ENCODE results near the gene SFRP4.

SFRP4 gene

DNA sequence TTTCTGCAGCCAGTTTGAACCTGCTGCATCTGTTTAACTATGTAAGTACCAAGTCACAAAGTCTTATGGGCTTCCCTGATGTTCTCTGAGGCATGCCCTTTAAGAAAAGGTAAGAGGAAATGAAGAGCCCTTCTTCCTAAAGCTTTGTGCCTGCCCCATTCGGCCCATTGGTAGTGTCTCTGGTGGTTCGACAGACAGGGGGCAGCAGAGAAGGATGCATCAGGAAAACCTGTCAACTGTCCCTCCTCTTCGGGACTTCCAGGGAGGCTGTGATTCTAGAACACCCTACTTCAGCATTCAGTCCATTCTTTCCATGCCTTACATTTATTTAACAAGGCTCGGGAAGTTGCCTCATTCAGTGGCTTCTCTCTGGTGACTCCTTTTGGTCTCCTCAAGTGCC is 1.9 kb upstream of the SFRP4 start:
- Histone ChIP-seq H3K9me2 (replicated peaks; ENCODE audit: control insufficient read depth, low read length) (no peaks in the 10 kb centered on the region), H4K20me1 (ENCODE audit: control insufficient read depth, insufficient read depth, low read depth, low read length) (no peaks in the 10 kb centered on the region), H3K79me2 (ENCODE audit: control insufficient read depth, low read length) (no peaks in the 10 kb centered on the region), H3K4me1 (ENCODE audit: control insufficient read depth, low read length) (no peaks in the 10 kb centered on the region), H3K27ac (ENCODE audit: low read depth, low read length) (no peak overlapping the region), H3K36me3 (ENCODE audit: control insufficient read depth, low read length) (no peaks in the 10 kb centered on the region), H3F3A (ENCODE audit: control insufficient read depth, insufficient read depth) (no peaks in the 10 kb centered on the region), H3K4me2 (ENCODE audit: low read length) (no peak overlapping the region), H3K4me3 (ENCODE audit: low read length) (no peak overlapping the region), H3K27me3 (ENCODE audit: control insufficient read depth, low read length) (peaks cover 18% of the 10 kb centered on the region; the same call in 1 of the 2 replicates), H3K9me3 (ENCODE audit: control insufficient read depth, insufficient read depth, low read length) (peaks cover 4% of the 10 kb centered on the region; the same call in 1 of the 2 replicates)
- TF ChIP-seq, protein P1, sequence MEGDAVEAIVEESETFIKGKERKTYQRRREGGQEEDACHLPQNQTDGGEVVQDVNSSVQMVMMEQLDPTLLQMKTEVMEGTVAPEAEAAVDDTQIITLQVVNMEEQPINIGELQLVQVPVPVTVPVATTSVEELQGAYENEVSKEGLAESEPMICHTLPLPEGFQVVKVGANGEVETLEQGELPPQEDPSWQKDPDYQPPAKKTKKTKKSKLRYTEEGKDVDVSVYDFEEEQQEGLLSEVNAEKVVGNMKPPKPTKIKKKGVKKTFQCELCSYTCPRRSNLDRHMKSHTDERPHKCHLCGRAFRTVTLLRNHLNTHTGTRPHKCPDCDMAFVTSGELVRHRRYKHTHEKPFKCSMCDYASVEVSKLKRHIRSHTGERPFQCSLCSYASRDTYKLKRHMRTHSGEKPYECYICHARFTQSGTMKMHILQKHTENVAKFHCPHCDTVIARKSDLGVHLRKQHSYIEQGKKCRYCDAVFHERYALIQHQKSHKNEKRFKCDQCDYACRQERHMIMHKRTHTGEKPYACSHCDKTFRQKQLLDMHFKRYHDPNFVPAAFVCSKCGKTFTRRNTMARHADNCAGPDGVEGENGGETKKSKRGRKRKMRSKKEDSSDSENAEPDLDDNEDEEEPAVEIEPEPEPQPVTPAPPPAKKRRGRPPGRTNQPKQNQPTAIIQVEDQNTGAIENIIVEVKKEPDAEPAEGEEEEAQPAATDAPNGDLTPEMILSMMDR (IDR thresholded peaks at IDR 0.05; ENCODE audit: low read depth, low read length, poor library complexity, severe bottlenecking) = no peak
- no peak for TF ChIP-seq EZH2phosphoT487 (IDR thresholded peaks at IDR 0.05; ENCODE audit: borderline replicate concordance, low read length)

DNA sequence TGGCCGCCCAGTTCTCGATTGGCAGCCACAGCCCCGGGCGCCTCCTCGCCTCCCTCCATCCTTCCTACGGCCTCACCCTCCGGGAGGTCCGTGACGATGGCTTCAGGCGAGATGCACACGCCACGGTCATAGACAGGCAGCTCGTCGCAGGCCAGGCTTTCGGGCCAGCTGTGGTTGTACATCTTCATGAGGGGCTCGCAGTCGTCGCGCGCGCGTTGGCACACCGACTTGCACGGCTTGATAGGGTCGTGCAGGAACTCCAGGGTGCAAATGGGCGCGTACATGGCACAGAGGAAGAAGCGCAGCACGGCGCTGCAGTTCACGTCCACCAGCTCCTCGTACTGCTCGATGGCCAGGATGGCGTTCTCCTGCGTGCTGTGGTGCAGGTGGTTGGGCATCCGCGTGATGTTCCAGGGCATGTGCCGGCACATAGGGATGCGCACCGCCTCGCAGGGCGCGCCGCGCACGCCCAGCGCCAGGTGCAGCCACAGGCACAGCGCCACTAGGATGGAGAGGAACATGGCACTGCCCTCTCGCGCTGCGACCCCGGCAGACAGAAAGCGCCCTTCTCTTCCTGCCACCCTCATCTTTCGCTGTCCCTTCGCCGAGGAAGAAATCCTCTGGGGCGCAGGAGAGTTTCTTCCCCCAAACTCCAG is 472 bp downstream of the SFRP4 start:
- Histone ChIP-seq H3K4me1 (ENCODE audit: control insufficient read depth, low read length) (no peaks in the 10 kb centered on the region), H4K20me1 (ENCODE audit: control insufficient read depth, insufficient read depth, low read depth, low read length) (no peaks in the 10 kb centered on the region), H3K27me3 (ENCODE audit: control insufficient read depth, low read length) (peaks cover 17% of the 10 kb centered on the region; the same call in 1 of the 2 replicates), H3K9me2 (replicated peaks; ENCODE audit: control insufficient read depth, low read length) (no peaks in the 10 kb centered on the region), H3K79me2 (ENCODE audit: control insufficient read depth, low read length) (no peaks in the 10 kb centered on the region), H3K9me3 (ENCODE audit: control insufficient read depth, insufficient read depth, low read length) (peaks cover 3% of the 10 kb centered on the region; the same call in 1 of the 2 replicates), H3K36me3 (ENCODE audit: control insufficient read depth, low read length) (no peaks in the 10 kb centered on the region), H3K4me2 (ENCODE audit: low read length) (no peak overlapping the region), H3K27ac (ENCODE audit: low read depth, low read length) (no peak overlapping the region), H3K4me3 (ENCODE audit: low read length) (no peak overlapping the region), H3F3A (ENCODE audit: control insufficient read depth, insufficient read depth) (no peaks in the 10 kb centered on the region)
- no peak for TF ChIP-seq EZH2phosphoT487 (IDR thresholded peaks at IDR 0.05; ENCODE audit: borderline replicate concordance, low read length)
- TF ChIP-seq, protein P1 (IDR thresholded peaks at IDR 0.05; ENCODE audit: low read depth, low read length, poor library complexity, severe bottlenecking) = no peak

DNA sequence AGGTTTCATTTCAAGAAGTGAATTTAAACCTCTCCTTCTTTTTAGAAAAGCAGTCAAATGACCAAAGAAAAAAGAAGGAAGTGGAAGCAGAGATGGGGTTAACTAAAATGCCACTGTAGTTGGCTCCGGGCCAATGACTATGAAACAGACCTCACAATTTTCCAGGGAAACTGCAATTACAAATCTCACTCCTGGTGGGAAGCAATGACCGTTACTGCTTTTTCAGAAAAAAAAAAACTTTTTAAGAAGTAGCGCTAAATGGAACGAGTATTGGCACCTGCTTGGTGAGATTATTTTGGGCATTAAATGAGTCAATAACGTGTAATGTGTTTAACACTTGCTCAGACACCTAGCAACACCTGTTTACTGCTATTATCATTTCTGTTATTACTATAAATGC is 1.2 kb downstream of the SFRP4 start:
- Histone ChIP-seq H3K36me3 (ENCODE audit: control insufficient read depth, low read length) (no peaks in the 10 kb centered on the region), H3K4me3 (ENCODE audit: low read length) (no peak overlapping the region), H3K9me2 (replicated peaks; ENCODE audit: control insufficient read depth, low read length) (no peaks in the 10 kb centered on the region), H3K79me2 (ENCODE audit: control insufficient read depth, low read length) (no peaks in the 10 kb centered on the region), H3K4me1 (ENCODE audit: control insufficient read depth, low read length) (no peaks in the 10 kb centered on the region), H3F3A (ENCODE audit: control insufficient read depth, insufficient read depth) (no peaks in the 10 kb centered on the region), H3K9me3 (ENCODE audit: control insufficient read depth, insufficient read depth, low read length) (no peaks in the 10 kb centered on the region), H4K20me1 (ENCODE audit: control insufficient read depth, insufficient read depth, low read depth, low read length) (no peaks in the 10 kb centered on the region), H3K27ac (ENCODE audit: low read depth, low read length) (no peak overlapping the region), H3K4me2 (ENCODE audit: low read length) (no peak overlapping the region), H3K27me3 (ENCODE audit: control insufficient read depth, low read length) (peaks cover 16% of the 10 kb centered on the region; the same call in 1 of the 2 replicates)
- TF ChIP-seq EZH2phosphoT487 (IDR thresholded peaks at IDR 0.05; ENCODE audit: borderline replicate concordance, low read length) = no peak
- TF ChIP-seq, protein P1 (IDR thresholded peaks at IDR 0.05; ENCODE audit: low read depth, low read length, poor library complexity, severe bottlenecking) = no peak

All from DOHH2 (cell line).